ENCODE results near the gene PRR15L.
"Not testable (repeated sequence)": the region's sequence is repeated elsewhere in the genome, so short reads cannot be mapped to it uniquely, and the experiment has no call there.

The PRR15L gene

GRCh38 chr17:47957591-47958490 lies at the start of gene PRR15L:
Gene PRR15L (minus strand): TSS chr17:47957883. CDS start chr17:47953234, 4,649 bp downstream.
- Mint-ChIP-seq H3K4me1 (no peaks in the 10 kb centered on the region), H3K36me3 (peaks cover 7 to 17% of the 10 kb centered on the region in 2 donors), H3K9me3 (no peaks in the 10 kb centered on the region), H3K27ac (no peak within 1 kb of the TSS), H3K4me3 (no peak within 1 kb of the TSS), H3K27me3 (no peaks in the 10 kb centered on the region)
- ATAC-seq (replicated peaks) (no peak), DNase-seq (no peak)

GRCh38 chr17:48006936-48007709 lies 49.4 kb upstream of the PRR15L start:
- Mint-ChIP-seq H3K36me3 (no peaks in the 10 kb centered on the region), H3K4me1 (peaks cover 27 to 30% of the 10 kb centered on the region in 2 donors), H3K27me3 (peaks cover 40 to 43% of the 10 kb centered on the region in 2 donors), H3K27ac (no peak overlapping the region), H3K9me3 (no peaks in the 10 kb centered on the region), H3K4me3 (no peak overlapping the region)
- DNase-seq (no peak), ATAC-seq (replicated peaks) (no peak)

GRCh38 chr17:48004983-48005382 lies 47.3 kb upstream of the PRR15L start:
- Mint-ChIP-seq H3K4me3 (no peak overlapping the region), H3K9me3 (no peaks in the 10 kb centered on the region), H3K27me3 (peaks cover 27 to 32% of the 10 kb centered on the region in 2 donors), H3K27ac (no peak overlapping the region), H3K36me3 (no peaks in the 10 kb centered on the region), H3K4me1 (peaks cover 21% of the 10 kb centered on the region in 2 donors)
- no peak for DNase-seq
- ATAC-seq (replicated peaks): no peak

DNA sequence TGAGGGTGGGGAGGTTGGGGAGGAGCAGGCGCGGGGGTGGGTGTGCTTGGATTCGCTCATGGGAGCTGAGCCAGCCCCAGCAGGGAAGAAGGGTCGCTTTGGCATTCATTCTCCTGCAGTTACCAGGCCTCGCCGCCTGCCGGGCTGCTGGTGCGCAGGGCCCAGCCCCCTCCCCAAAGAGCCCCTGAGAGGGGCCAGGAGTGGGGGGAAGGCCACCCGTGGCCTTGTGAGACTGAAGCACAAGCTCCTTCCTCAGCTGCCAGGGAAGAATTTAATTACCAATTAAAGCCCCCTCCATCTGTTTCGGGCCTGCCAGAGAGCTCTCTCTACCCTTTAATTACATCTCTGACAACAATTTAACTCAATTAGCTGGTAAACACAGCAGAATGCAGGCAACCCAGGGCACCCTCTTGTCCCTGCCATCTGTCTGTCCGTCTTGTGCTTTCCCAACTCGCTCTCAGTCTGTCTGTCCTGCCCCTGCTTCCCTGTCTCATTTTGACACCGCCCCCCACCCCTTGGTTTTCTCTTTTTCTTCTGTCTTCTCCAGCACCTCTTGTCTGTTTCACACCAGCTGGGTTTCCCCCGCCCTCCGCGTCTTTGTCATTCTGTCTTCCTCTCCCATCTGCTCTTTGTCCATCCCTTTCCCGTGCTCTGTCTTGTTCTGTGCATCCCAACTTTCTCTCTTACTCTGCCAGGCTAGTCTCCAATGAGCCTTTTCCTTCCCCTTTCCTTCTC lies 45.9 kb upstream of the PRR15L start:
- no peak for DNase-seq
- peaks cover 20 to 29% of the 10 kb centered on the region in 2 donors for H3K27me3 Mint-ChIP-seq
- no peak overlapping the region for H3K4me3 Mint-ChIP-seq
- ATAC-seq (replicated peaks): no peak
- no peak overlapping the region for H3K27ac Mint-ChIP-seq
- no peaks in the 10 kb centered on the region for H3K9me3 Mint-ChIP-seq
- H3K4me1 Mint-ChIP-seq: peaks cover 21 to 24% of the 10 kb centered on the region in 2 donors
- H3K36me3 Mint-ChIP-seq: no peaks in the 10 kb centered on the region

- Mint-ChIP-seq H3K9me3 (no peaks in the 10 kb centered on the region), H3K36me3 (no peaks in the 10 kb centered on the region), H3K4me1 (peaks cover 21 to 24% of the 10 kb centered on the region in 2 donors), H3K27ac (peak overlapping the region; percentile 44), H3K27me3 (peaks cover 18 to 26% of the 10 kb centered on the region in 2 donors), H3K4me3 (no peak overlapping the region)
- peak; percentile 21 to 26 for ATAC-seq (replicated peaks)
- DNase-seq: no peak
Observed at GRCh38 chr17:48002916-48003416, 45.3 kb upstream of the PRR15L start.

DNA sequence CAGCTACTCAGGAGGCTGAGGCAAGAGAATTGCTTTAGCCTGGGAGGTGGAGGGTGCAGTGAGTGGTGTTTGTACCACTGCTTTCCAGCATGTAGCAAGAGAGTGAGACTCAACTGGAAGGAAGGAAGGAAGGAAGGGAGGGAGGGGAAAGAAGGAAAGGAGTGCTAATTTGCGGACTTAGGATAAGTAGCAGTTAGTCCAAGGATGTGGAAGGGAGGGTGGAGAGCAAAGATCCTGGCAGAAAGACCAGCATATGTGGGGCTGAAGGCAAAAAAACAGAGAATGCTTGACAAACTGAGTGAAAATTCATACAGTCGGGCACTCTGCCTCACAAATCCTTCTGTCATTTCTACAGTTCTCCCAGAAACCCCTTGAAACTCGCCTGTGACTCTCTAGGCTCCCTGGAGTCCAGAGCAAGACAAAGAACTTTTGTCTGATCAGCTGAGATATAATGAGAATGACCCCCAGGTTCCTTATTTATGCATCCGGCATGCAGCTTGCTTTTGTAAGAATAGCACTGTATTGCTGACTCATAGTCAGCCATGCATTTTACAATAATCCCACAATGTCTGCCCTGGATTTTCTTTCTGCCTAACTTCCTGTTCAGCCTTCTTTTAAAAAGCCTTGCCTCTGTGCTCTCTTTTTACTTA lies 44.7 kb upstream of the PRR15L start:
- no peaks in the 10 kb centered on the region for H3K36me3 Mint-ChIP-seq
- peaks cover 22 to 30% of the 10 kb centered on the region in 2 donors for H3K27me3 Mint-ChIP-seq
- peaks cover 21 to 24% of the 10 kb centered on the region in 2 donors for H3K4me1 Mint-ChIP-seq
- no peak overlapping the region for H3K4me3 Mint-ChIP-seq
- peak; percentile 93 to 96 for ATAC-seq (replicated peaks)
- peak overlapping the region; percentile 44 for H3K27ac Mint-ChIP-seq
- peak; percentile 21 for DNase-seq
- no peaks in the 10 kb centered on the region for H3K9me3 Mint-ChIP-seq

DNA sequence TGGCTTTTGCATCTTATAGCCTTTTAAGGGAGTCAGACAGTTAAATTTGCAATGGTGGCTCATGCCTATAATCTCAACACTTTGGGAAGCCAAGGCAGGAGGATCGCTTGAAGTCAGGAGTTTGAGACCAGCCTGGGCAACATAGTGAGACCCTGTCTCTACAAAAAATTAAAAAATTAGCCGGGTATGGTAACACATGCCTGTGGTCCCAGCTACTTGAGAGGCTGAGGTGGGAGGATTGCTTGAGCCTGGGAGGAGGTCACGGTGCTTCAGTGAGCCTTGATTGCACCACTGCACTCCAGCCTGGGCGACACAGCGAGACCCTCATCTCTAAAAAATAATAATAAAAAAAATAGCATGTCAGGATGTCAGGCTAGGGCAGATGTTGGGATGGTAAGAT lies 44.0 kb upstream of the PRR15L start:
- H3K27ac Mint-ChIP-seq; H3K9me3 Mint-ChIP-seq; ATAC-seq (replicated peaks); DNase-seq; H3K36me3 Mint-ChIP-seq; H3K4me3 Mint-ChIP-seq: not testable (repeated sequence)
- H3K4me1 Mint-ChIP-seq: peaks cover 21 to 24% of the 10 kb centered on the region in 2 donors
- peaks cover 17 to 25% of the 10 kb centered on the region in 2 donors for H3K27me3 Mint-ChIP-seq

DNA sequence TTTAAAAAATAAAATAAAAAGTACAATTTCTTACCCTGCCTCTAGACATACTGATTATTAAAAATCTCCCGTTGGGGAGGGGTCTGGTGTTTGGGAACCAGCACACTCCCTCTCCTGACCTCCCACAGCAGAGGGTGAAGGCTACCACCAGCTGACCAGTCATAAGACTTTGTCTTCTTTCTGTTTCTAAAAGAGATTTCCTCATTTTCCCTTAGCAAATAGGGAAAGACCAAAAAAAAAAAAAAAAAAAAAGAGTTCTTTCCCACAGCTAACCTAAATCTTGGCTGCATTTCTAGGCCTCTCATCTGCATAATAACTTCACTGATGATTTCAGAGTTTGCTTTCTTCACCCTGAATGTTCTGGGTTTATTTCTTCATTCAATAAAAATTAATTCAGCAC lies 43.5 kb upstream of the PRR15L start:
- H3K36me3 Mint-ChIP-seq: no peaks in the 10 kb centered on the region
- peaks cover 21 to 24% of the 10 kb centered on the region in 2 donors for H3K4me1 Mint-ChIP-seq
- H3K9me3 Mint-ChIP-seq: no peaks in the 10 kb centered on the region
- no peak overlapping the region for H3K4me3 Mint-ChIP-seq
- DNase-seq (no peak), ATAC-seq (replicated peaks) (no peak)
- H3K27ac Mint-ChIP-seq: no peak overlapping the region
- H3K27me3 Mint-ChIP-seq: peaks cover 21 to 29% of the 10 kb centered on the region in 2 donors

GRCh38 chr17:47999582-47999981 lies 41.9 kb upstream of the PRR15L start:
- no peak overlapping the region for H3K4me3 Mint-ChIP-seq
- H3K9me3 Mint-ChIP-seq: no peaks in the 10 kb centered on the region
- peaks cover 26 to 35% of the 10 kb centered on the region in 2 donors for H3K27me3 Mint-ChIP-seq
- ATAC-seq (replicated peaks): no peak
- peaks cover 16 to 24% of the 10 kb centered on the region in 2 donors for H3K4me1 Mint-ChIP-seq
- no peaks in the 10 kb centered on the region for H3K36me3 Mint-ChIP-seq
- no peak overlapping the region for H3K27ac Mint-ChIP-seq
- DNase-seq: no peak

DNA sequence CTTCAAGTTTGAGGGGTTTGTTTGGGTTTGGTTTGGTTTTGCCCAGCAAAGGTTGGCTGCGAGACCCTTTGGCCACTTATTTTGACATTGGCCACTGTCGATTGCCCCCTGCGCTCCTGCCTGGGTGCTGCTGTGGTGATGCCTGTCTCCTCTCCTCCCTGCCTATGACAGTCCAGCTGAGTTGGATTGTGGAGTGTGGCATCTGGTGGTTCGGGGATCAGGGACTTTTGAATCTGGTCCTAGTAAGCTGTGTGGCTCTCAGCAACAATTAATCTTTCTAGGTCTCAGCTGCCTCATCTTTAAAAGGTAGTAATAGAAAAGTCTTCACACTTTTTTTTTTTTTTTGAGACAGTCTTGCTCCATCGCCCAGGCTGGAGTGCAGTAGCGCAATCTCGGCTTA lies 40.4 kb upstream of the PRR15L start:
- Mint-ChIP-seq H3K27ac (no peak overlapping the region), H3K36me3 (no peaks in the 10 kb centered on the region), H3K9me3 (no peaks in the 10 kb centered on the region), H3K4me3 (no peak overlapping the region), H3K4me1 (peaks cover 8 to 14% of the 10 kb centered on the region in 2 donors), H3K27me3 (peaks cover 27% of the 10 kb centered on the region in 2 donors)
- ATAC-seq (replicated peaks) (no peak), DNase-seq (no peak)

DNA sequence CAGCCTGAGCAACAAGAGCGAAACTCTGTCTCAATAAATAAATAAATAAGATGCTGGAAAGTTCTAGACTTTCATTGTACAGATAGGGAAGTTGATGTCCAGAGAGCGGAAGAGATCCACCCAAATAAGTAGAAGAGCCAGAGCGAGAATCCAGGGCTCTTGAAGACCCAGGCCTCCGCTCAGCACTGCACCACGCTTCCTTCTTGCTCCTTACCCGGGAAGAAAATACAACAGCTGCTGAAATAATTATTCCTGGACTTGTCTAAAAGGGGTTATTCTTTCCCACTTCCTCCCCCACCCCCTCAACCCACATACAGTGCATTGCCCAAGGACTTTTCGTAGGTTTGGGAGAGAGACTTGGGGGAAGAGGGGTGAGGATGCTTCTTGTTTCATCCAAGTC lies 39.9 kb upstream of the PRR15L start:
- no peaks in the 10 kb centered on the region for H3K36me3 Mint-ChIP-seq
- H3K27ac Mint-ChIP-seq: no peak overlapping the region
- DNase-seq (no peak), ATAC-seq (replicated peaks) (no peak)
- H3K27me3 Mint-ChIP-seq: peaks cover 27% of the 10 kb centered on the region in 2 donors
- no peaks in the 10 kb centered on the region for H3K9me3 Mint-ChIP-seq
- peaks cover 4 to 10% of the 10 kb centered on the region in 2 donors for H3K4me1 Mint-ChIP-seq
- no peak overlapping the region for H3K4me3 Mint-ChIP-seq

GRCh38 chr17:47996201-47996600 lies 38.5 kb upstream of the PRR15L start:
- ATAC-seq (replicated peaks): no peak
- H3K27ac Mint-ChIP-seq: no peak overlapping the region

GRCh38 chr17:47995241-47995935 lies 37.7 kb upstream of the PRR15L start:
- H3K4me3 Mint-ChIP-seq: no peak overlapping the region
- no peaks in the 10 kb centered on the region for H3K36me3 Mint-ChIP-seq
- H3K9me3 Mint-ChIP-seq: no peaks in the 10 kb centered on the region
- H3K27ac Mint-ChIP-seq: no peak overlapping the region
- peaks cover 27% of the 10 kb centered on the region in 2 donors for H3K27me3 Mint-ChIP-seq
- peaks cover 0 to 3% of the 10 kb centered on the region in 2 donors for H3K4me1 Mint-ChIP-seq
- DNase-seq (no peak), ATAC-seq (replicated peaks) (no peak)

More at GRCh38 chr17:47996201-47996600, 38.5 kb upstream of the PRR15L start:
- no peak for DNase-seq
- no peaks in the 10 kb centered on the region for H3K9me3 Mint-ChIP-seq
- H3K4me3 Mint-ChIP-seq: no peak overlapping the region
- H3K27me3 Mint-ChIP-seq: peaks cover 27% of the 10 kb centered on the region in 2 donors
- peaks cover 0 to 3% of the 10 kb centered on the region in 2 donors for H3K4me1 Mint-ChIP-seq
- no peaks in the 10 kb centered on the region for H3K36me3 Mint-ChIP-seq

Measured in stimulated activated naive B cell treated with anti-CD40 and anti-IgM and Interleukin-4, amounts not matched to agents 10 μg/mL and 1 μg/mL and 100 μg/mL, for 72 hours (primary cell).